HG03460 (cell line): Measurements from ENCODE around the gene NRIP3.

ENCODE experiments used
- ATAC-seq: cut with Tn5 transposase; IDR thresholded peaks from one replicate; pipeline ENCODE4 v1.9.1; 2021; ENCODE audit not compliant: unreplicated experiment

Gene NRIP3

DNA sequence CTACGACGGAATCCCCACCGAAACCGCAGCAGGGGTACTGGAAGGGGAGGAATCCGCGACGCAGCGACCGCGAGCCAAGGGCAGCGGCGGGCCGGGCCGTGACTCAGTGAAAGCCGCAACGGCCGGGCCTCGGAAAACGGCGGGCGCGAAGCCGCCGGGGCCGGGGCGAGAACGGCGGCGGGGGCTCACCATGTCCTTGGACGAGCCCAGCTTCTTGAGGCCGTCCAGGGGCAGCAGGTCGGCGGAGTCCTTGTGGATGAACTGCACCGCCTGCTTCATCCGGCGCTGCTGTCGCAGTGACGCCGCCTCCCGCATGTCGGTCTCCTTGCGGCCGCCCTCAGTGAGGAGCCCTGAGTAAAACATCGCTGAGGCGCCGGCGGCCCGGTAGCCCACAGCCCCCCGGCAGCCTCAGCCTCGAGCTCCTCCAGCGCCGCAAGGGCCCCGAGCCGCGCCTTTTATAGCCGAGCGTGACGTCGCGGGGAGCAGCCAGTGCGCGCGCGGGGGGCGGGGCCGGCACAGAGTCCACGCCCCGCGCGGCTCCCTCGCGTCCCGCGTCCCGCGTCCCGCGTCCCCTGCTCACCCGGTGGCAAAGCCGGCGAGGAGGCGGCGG, at the start of gene NRIP3:
NRIP3 (minus strand) TSS at position 429 of the 610 bp plus-strand sequence; CDS start at position 363, 66 bp downstream.
- no peak for ATAC-seq

DNA sequence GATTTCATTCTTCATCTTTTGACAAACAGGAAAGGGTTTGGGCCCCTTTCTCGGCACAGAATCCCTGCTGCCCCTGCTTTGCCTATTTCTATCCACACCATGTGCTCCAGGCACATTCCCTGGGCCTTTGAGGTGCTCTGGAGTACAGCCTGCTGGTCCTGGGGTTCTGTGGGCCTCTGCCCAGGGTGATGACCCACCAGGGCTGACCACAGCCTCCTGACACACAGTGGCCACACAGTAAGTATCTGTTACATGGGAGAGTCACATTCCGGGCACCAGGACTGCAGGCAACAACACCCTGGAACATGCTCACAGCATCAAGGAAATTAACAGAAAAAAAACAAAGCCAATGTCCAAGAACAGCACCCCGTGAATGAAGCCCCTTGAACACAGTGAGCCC, 48.5 kb upstream of the NRIP3 start:
- no peak for ATAC-seq

DNA sequence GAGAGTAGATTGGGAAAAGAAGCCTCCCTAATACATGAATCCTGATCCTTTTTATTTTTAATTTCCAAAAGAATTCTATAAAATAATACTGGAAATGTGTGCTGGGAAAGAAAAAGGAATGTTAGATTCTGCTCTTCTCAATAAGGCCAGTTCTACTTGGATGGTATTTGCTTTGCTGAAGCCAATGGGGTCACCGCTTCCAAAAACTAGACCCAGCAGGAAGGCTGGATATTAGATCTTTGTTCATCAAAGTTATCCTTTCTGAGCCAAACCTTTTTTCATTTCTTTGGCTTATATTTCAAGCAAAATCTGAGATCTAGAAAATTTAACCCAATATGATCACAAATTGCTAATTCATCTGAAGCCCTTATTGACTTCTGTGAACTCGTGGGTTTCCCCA, 46.2 kb upstream of the NRIP3 start:
- no peak for ATAC-seq

DNA sequence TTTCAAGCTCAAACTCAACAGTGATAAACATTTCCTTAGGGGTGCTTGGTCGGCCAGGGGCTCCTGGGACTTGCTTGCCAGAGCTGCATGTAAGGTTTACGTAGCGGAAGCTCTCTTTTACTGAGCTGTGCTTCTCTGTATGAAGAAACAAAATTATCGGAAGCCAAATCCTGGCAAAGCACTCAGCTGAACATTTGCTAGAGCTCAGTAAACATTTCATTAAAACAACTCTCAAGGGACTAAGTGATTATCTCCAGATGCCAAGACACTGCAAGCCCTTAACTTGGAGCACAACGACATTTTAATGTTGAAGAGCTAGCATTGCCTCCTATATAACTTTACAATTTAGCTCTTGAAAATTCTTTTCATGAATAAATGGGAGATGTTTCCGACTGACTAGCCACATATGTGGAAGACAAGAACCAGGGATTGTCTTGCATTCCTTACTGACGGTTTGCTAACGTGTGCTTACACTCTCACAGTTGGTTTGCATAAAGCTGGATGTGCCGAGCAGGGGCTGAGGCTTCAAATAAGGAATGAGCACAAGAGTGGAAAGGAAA, 44.2 kb upstream of the NRIP3 start:
- ATAC-seq: no peak

DNA sequence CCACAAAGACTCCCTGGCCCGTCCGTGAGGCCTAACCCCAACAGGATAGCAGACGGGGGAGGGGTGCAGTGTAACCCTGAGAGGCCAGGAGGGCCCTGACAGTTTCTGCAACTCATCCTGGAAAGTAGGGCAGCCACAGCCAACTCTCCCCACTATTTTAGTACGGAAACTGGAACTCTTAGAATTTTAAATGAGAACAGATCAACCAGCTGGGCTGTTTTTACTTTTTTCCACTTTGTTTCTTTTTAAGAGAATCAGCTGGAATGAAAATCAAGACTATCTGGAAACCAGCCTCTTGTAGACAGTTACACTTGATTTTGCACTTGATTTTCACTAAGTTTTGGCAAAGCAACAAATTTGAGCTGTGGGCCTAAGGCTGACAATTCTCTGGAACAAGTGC, 42.7 kb upstream of the NRIP3 start:
- ATAC-seq: no peak

DNA sequence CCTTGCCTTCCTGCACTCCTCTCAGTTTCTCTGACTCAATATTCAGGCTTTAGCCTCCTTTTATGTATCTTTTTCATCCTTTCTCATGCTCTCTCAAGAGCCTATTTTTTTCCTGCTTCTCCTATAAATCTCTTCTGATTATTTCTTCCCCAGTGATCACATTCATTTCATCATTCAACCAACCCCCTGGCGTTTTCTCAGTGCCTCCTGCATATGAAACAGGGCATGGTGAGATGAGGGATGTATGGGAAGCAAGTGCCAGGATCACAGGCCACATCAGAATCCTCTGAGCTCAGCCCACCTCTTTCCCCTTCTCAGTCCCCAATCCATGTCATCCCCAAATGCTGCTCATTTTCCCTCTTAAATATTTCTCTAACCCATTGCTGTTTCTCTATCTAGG, 38.7 kb upstream of the NRIP3 start:
- ATAC-seq: no peak

DNA sequence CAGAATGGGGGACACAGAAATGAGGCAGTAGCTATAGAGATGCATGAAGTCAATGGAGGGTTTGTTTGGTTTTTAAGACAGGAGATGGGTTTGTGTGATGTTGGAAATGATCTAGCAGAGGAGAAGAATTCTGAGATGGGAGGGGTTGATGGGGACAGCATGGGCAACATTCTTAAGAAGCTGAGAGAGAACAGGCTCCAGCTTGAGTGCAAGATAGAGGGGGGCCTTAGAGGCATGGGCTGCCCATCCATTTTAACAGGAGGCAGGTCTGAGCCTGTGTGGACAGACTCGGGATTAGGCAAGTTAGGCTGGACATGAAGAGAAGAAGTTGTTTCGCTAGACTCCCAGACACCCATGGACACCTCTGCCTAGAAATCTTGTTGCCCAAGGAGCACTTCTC, 37.9 kb upstream of the NRIP3 start:
- no peak for ATAC-seq

DNA sequence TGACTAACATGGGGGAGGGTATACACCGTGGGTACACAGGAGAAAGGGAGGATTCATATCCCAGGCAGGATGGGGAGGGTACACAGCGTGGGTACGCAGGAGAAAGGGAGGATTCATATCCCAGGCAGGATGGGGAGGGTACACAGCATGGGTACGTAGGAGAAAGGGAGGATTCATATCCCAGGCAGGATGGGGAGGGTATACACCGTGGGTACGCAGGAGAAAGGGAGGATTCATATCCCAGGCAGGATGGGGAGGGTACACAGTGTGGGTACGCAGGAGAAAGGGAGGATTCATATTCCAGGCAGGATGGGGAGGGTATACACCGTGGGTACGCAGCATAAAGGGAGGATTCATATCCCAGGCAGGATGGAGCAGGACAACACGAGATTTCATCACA, 36.6 kb upstream of the NRIP3 start:
- ATAC-seq: no peak

DNA sequence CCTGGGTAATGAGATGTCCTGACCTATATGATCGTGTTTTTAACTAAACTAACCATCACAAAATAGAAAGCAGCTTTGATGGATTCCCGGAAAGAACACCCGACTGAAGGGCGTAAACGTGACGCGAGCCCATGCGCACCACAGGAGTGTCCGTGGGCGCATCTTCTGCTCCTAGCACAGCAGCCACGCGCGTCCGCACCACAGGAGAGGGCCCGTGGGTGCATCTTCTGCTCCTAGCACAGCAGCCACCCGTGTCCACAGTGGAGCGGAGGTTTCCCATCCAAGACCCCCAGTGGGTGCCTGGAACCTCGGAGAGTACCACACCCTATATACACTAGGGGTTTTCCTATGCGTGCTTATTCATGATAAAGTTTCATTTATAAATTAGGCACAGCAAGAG, 36.1 kb upstream of the NRIP3 start:
- ATAC-seq: no peak

DNA sequence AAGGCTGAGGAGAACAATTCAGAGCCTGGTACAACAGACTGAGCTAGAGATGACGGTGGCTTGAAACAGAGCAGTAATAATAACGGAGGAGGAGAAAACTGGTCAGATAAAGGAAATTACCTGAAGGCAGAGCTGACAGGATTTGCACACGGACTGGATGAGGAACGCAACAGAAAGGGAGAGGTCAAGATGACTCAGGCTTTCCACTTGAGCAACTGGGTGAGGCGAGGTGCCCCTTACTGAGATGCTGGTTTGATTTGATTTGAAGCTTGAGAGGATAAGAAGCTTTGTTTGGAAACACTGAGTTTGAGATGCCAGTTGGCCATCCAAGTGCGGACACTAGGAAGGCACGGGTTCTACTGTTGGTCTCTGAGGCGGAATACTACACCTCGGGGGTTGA, 35.4 kb upstream of the NRIP3 start:
- no peak for ATAC-seq

DNA sequence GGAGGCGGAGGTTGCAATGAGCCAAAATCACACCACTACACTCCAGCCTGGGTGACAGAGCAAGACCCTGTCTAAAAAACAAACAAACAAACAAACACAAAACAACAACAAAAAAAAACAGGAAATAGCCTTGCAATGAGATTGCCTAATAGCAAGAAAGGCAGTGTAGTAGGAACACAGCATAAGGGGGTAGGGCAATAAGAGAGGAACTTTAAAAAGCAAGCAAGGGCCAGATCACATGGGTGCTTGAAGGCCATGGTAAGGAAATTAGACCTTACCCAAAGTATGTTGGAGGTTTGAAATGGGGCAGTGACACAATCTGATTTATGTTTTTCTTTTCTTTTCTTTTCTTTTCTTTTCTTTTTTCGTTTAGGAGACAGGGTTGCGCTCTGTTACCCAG, 34.7 kb upstream of the NRIP3 start:
- ATAC-seq: no peak

DNA sequence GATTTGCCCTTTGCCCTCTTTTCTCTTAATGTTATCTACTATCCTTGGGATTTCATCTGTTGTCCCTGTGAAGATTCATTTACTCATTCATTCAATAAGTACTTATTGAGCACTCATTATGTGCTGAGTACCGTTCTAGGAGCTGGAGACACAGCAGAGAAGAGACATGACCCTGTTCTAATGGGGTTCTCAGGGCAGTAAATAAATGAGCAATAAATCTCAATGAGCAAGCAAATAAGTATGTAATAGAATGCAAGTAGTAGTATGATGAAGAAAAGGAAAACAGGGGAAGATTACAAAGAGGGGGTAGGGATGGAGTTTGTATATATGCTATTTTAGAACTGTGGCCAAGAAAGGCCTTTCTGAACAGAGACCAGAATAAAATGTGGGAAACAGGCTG, 34.2 kb upstream of the NRIP3 start:
- ATAC-seq: no peak

DNA sequence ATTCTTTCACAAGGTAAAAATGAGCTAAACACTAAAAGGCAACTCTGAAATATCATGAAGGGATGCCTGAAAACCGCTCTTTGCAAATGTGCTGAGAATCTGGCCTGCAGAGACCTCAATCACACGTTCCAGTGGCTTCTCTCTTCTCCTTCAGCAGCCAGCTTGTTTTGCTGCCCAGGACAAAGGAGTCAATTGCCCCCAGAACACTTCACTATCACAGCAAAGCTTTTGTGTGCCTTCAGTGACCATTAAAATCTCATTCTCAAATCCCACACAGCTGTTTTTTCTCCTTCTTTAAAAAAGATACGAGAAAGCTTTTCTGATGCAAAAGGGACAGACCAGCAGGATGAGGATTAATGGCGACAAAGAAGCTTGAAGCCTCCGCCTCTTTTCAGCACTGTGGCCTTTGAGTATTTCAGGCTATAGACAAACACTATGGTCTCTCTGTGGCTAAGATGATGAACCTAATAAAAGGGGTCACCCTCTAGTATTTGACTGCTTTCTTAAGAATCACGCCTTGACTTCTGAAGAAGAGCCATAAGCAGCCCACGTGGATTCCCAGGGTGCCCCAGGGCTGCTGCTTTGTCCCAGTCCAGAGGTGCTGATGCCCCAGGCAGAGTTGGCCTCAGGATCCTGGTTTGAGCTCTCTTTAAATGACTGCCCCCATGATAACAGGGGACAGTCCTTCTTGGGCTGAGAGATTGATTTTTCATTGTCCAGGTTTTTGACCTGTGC, 33.4 kb upstream of the NRIP3 start:
- ATAC-seq: no peak

DNA sequence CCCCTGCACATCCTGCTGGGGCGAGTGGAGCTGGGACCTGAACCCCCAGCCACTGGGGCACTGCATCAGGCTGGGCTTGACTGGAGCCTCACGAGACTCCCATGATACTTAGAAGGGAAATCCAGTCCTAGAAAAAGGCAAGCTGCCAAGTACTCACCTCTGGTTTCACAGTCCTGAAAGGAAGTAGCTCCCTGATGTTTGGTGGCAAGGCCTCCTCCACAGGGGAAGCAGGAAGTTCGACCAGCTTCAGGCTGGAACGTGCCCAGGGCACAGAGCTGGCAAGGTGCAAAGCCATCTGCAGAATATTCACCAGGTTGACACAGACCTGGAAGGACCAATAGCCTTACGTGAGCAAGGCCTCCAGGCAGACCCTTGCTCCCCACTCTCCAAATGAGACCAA, 26.8 kb upstream of the NRIP3 start:
- no peak for ATAC-seq

DNA sequence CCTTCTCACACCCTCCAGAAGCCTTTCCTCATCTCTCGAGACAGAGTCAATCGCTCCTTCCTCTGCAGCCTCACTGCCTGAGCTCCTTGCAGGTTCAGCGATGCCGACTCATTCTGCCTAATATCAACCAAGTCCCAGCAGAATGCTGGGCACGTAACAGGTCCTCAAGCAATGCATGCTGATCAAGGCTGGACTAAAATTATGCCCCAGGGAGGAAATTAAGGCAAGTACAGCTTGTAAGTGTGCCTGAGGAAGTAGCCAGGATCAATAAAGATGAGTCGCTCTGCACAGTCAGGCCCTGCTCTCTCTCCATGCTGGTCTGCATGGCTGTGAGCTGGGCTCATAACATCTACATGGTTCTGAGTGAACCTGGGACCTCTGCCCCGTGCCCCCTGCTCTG, 25.6 kb upstream of the NRIP3 start:
- no peak for ATAC-seq

DNA sequence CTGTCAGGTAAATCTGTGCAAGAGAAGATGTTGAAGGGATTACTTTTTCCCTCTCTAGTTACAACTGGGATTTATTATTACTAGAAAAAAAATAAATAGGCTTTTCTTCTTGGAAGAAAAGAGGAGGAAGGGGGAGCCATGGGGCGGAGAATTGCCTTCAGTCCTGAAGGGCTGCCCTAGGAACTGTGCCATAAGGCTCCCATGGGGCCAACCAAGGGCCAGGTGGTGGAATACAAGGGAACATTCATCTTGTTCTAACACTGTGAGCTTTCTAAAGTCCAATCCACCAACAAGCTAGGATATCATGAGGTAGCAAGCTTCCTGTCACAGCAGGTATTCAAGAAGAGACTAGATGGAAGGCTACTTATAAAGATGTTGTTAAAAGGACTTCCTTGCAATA, 24.8 kb upstream of the NRIP3 start:
- ATAC-seq: no peak

DNA sequence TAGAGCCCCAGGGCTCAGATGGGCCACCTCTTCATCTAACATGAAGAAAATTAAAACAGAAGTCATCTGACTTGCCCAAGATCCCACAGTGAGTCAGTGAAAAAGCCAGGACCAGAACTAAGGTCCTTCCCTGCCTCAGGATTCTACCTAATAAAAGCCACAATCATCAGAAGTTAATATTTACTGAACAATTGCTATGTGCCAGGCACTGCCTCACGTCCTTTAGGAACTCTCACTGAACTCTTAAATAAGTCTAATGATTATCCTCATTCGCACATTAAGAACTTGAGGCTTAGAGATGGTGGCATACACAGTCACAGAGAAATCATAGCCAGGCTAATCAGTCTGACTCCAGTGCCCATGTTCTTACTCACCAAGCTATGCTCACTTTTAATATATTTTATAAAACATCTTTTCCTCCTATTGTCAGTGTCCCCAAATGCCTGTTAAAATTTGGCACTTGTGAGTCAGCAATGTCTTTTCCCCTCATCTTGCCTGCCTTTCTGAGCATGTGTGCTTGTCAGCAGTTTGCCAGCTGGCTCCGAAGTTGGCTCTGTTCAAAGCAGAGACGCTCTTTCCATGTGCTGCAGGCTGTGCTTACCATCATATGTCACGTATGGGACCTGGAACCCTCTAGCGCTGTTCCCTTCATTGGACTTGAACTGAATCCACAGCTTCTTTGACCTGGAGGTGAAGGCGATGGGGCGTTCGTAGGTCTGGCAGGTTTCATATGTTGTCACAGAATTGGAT, 21.5 kb upstream of the NRIP3 start:
- ATAC-seq: no peak

DNA sequence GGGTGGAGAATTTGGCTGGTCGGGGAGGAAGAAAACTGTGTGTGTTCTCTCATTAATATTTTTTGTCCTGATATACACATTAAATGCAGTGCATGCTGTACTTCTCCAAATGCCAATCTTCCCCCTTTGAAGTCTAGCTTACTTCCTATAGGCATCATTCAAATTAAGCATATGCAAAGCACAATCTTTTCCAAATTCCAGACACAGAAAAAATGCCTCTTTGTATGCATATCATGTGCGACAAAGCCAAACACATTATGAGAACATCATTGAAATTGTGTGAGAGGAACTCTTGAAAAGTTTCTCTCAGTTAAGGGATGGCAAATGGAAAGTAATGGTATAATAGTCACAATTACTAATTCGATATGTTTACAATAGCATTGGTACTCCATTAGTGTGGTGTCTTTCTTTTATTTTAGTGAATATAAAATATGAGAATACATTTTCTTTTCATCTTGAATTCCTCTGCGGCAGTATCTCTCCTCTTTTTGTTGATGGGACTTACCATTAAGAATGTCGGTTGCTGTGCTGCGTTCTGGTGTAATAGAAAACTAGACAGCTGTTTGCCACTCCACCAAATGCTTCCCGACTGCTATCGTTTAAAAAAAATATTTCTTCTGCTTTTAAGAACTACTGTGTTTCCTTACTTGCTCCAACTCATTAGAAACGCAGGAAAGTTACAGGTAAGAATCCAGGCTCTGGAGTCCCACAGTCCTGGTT, 19.3 kb upstream of the NRIP3 start:
- ATAC-seq: no peak

DNA sequence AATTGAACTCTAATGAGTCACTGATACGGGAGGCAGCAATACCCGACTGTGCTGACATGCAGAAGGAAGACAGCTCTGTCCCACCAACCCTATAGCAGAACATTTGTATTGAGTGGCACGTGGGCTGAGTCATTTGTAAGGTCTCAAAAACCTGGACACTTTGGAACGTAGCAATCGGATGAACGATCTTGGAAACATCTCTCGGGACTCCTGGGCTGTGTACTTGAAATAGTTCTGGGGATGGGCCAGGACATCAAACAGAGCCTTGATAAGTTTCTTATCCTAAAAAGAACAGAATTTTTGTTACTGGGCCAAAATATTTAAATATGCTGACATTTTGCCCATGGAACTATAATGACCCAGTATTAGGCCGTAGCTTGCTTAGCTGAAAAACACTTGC, 17.1 kb upstream of the NRIP3 start:
- no peak for ATAC-seq

DNA sequence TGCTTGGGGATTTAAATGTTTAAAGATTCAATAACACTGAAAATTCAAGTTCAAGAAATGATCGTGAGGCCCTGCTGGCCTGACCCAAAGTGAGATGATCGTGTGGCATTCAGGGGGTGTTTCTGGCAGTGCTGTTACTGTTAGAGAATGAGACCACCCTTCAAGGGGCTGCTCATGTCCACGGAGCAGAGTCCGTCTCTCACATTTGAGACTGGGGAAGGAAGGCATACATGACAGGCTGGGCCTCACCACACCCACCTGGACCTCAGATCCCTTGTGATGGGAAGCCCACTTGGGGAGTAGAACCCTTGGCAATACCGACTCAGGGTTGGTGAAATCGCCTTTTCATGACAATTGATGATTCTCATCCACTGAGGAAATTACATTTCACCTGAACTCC, 16.1 kb upstream of the NRIP3 start:
- no peak for ATAC-seq

DNA sequence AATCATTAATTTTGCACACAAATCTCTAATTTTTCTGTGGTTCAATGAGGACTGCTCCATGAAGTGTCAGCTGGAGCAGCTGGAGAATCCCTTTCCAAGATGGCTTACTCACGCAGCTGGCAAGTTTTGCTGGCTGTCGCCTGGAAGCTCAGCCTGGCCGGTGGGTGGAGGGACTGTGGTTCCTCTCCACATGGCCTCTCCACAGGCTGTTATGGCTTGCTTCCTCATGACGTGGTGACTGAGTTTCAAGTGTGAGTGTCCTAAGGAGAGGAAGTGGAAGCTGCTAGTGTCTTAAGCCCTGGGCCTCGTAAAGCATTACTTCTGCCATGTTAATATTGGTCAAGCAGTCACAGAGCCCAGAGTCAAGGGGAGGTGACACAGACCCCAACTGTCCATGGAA, 14.0 kb upstream of the NRIP3 start:
- no peak for ATAC-seq
